ENCODE measurements around the gene FSCN2.

FSCN2 gene

GRCh38 chr17:81547614-81547982 is 19.4 kb downstream of the FSCN2 start:
- H3K4me3 ChIP-seq (ENCODE audit: low read depth, low read length), result no peak overlapping the region
- TF ChIP-seq CTCF (IDR thresholded peaks at IDR 0.05; ENCODE audit: low read depth, low read length), result no peak

- no peak overlapping the region for H3K4me3 ChIP-seq (ENCODE audit: low read depth, low read length)
- no peak for TF ChIP-seq CTCF (IDR thresholded peaks at IDR 0.05; ENCODE audit: low read depth, low read length)
Observed at GRCh38 chr17:81549031-81549557, 20.9 kb downstream of the FSCN2 start.

- TF ChIP-seq CTCF (IDR thresholded peaks at IDR 0.05; ENCODE audit: low read depth, low read length), result no peak
Observed at GRCh38 chr17:81549826-81550225, 21.6 kb downstream of the FSCN2 start.

GRCh38 chr17:81550285-81550684 is 22.1 kb downstream of the FSCN2 start:
- no peak overlapping the region for H3K4me3 ChIP-seq (ENCODE audit: low read depth, low read length)
- no peak for TF ChIP-seq CTCF (IDR thresholded peaks at IDR 0.05; ENCODE audit: low read depth, low read length)

More at GRCh38 chr17:81549826-81550225, 21.6 kb downstream of the FSCN2 start:
- no peak overlapping the region for H3K4me3 ChIP-seq (ENCODE audit: low read depth, low read length)

- no peak for TF ChIP-seq CTCF (IDR thresholded peaks at IDR 0.05; ENCODE audit: low read depth, low read length)
Observed at GRCh38 chr17:81550830-81551457, 22.8 kb downstream of the FSCN2 start.

GRCh38 chr17:81551458-81552243 is 23.5 kb downstream of the FSCN2 start:
- H3K4me3 ChIP-seq (ENCODE audit: low read depth, low read length), result peak overlapping the region; percentile 88
- no peak for TF ChIP-seq CTCF (IDR thresholded peaks at IDR 0.05; ENCODE audit: low read depth, low read length)

More at GRCh38 chr17:81550830-81551457, 22.8 kb downstream of the FSCN2 start:
- peak overlapping the region; percentile 88 for H3K4me3 ChIP-seq (ENCODE audit: low read depth, low read length)

Data from WI38 (cell line).